ENCODE measurements around the gene FMC1. TPM values are rescaled to one million over a fixed set of nuclear protein-coding genes. Genes with fewer than 3 reads are reported as not detected.
"Not testable (repeated sequence)": the region's sequence is repeated elsewhere in the genome, so short reads cannot be mapped to it uniquely, and the experiment has no call there.

FMC1 gene
- polyA plus RNA-seq (ENCODE audit: insufficient read depth in 1 of 5, insufficient read length in 5 of 5, low replicate concordance in 1 of 5): 10 to 100 TPM; 12.4 to 17.9 (median 16.3) TPM
- long read RNA-seq, donor 1, transcript FMC1-203 (2 exons, 460 nt): minor isoform, 5 of 74 reads
- long read RNA-seq, donor 1, transcript FMC1-201 (2 exons, 1,210 nt): major isoform, 69 of 74 reads
- long read RNA-seq, donor 1, partial matches to known transcripts: 0 of 74 reads
- long read RNA-seq, donor 1, other reads (novel, unspliced or antisense): 0 of 74 reads
- long read RNA-seq, donor 2, transcript FMC1-201 (2 exons, 1,210 nt): major isoform, 26 of 36 reads
- long read RNA-seq, donor 2, partial matches to known transcripts: 9 of 36 reads
- long read RNA-seq, donor 2, other reads (novel, unspliced or antisense): 0 of 36 reads
- long read RNA-seq, donor 3, transcript FMC1-201 (2 exons, 1,210 nt): major isoform, 45 of 46 reads
- long read RNA-seq, donor 3, partial matches to known transcripts: 0 of 46 reads
- long read RNA-seq, donor 3, other reads (novel, unspliced or antisense): 0 of 46 reads
- long read RNA-seq, donor 4, transcript FMC1-201 (2 exons, 1,210 nt): major isoform, 31 of 34 reads
- long read RNA-seq, donor 4, partial matches to known transcripts: 0 of 34 reads
- long read RNA-seq, donor 4, other reads (novel, unspliced or antisense): 0 of 34 reads
- long read RNA-seq, donor 5, transcript FMC1-201 (2 exons, 1,210 nt): major isoform, 68 of 70 reads
- long read RNA-seq, donor 5, partial matches to known transcripts: 0 of 70 reads
- long read RNA-seq, donor 5, other reads (novel, unspliced or antisense): 0 of 70 reads
- long read RNA-seq, donor 6, transcript FMC1-201 (2 exons, 1,210 nt): major isoform, 63 of 68 reads
- long read RNA-seq, donor 6, transcript FMC1-203 (2 exons, 460 nt): minor isoform, 5 of 68 reads
- long read RNA-seq, donor 6, partial matches to known transcripts: 0 of 68 reads
- long read RNA-seq, donor 6, other reads (novel, unspliced or antisense): 0 of 68 reads
- long read RNA-seq, donor 7, transcript FMC1-201 (2 exons, 1,210 nt): major isoform, 29 of 32 reads
- long read RNA-seq, donor 7, partial matches to known transcripts: 0 of 32 reads
- long read RNA-seq, donor 7, other reads (novel, unspliced or antisense): 0 of 32 reads
- long read RNA-seq, donor 8, transcript FMC1-201 (2 exons, 1,210 nt): major isoform, 19 of 19 reads
- long read RNA-seq, donor 8, partial matches to known transcripts: 0 of 19 reads
- long read RNA-seq, donor 8, other reads (novel, unspliced or antisense): 0 of 19 reads

- peak; percentile 94 for DNase-seq
Measured at GRCh38 chr7:139341058-139341775, at the start of gene FMC1. Gene FMC1, plus strand, starts transcription at chr7:139341337. Its CDS starts 48 bp downstream, at chr7:139341385.

GRCh38 chr7:139292821-139293220 lies 48.3 kb upstream of the FMC1 start:
- no peak for DNase-seq

GRCh38 chr7:139293534-139293933 lies 47.6 kb upstream of the FMC1 start:
- no peak for DNase-seq

GRCh38 chr7:139294241-139294640 lies 46.9 kb upstream of the FMC1 start:
- no peak for DNase-seq

GRCh38 chr7:139294951-139295575 lies 46.1 kb upstream of the FMC1 start:
- DNase-seq: no peak

GRCh38 chr7:139297795-139298194 lies 43.3 kb upstream of the FMC1 start:
- peak in 1 of 2 donors; percentile 4 for DNase-seq

GRCh38 chr7:139299296-139299695 lies 41.8 kb upstream of the FMC1 start:
- DNase-seq: no peak

- no peak for DNase-seq
Measured at GRCh38 chr7:139300390-139300789, 40.7 kb upstream of the FMC1 start.

GRCh38 chr7:139304517-139304916 lies 36.6 kb upstream of the FMC1 start:
- DNase-seq: no peak

GRCh38 chr7:139317939-139318505 lies 23.1 kb upstream of the FMC1 start:
- DNase-seq: no peak

GRCh38 chr7:139321071-139321745 lies 19.9 kb upstream of the FMC1 start:
- DNase-seq: no peak

- DNase-seq: not testable (repeated sequence)
Measured at GRCh38 chr7:139324709-139325108, 16.4 kb upstream of the FMC1 start.

- DNase-seq: no peak
Measured at GRCh38 chr7:139328375-139328774, 12.8 kb upstream of the FMC1 start.

- no peak for DNase-seq
Measured at GRCh38 chr7:139329119-139329518, 12.0 kb upstream of the FMC1 start.

- no peak for DNase-seq
Measured at GRCh38 chr7:139330333-139331030, 10.7 kb upstream of the FMC1 start.

- DNase-seq: no peak
Measured at GRCh38 chr7:139332697-139333359, 8.3 kb upstream of the FMC1 start.

GRCh38 chr7:139333443-139333842 lies 7.7 kb upstream of the FMC1 start:
- not testable (repeated sequence) for DNase-seq

GRCh38 chr7:139334399-139335150 lies 6.6 kb upstream of the FMC1 start:
- DNase-seq: no peak

All from right lung (tissue), 10 donors.